GM18951 (cell line): ENCODE results near the gene PLEKHA7.

Experiments
- POLR2A ChIP-seq: IDR thresholded peaks from 4 replicates; pipeline ENCODE4 v1.6.1; 2011; ENCODE audit warnings: mild to moderate bottlenecking; ENCODE audit not compliant: insufficient read length, insufficient read depth; ENCODE audit errors: extremely low read depth
- in situ Hi-C: fragments of 300-500 bp; cut with MboI; formaldehyde crosslinking; loops from one replicate; pipeline ENCODE4 v1.12.0; 2022; ENCODE audit warnings: low sequenced_read_pairs, mixed read lengths, inconsistent platforms; ENCODE audit not compliant: unreplicated experiment

Gene PLEKHA7

GRCh38 chr11:16959602-16960001, 54.6 kb downstream of the PLEKHA7 start:
- TF ChIP-seq POLR2A, result no peak
- in situ Hi-C loops, result no loop called here

GRCh38 chr11:16958833-16959232, 55.4 kb downstream of the PLEKHA7 start:
- in situ Hi-C loops, result no loop called here
- TF ChIP-seq POLR2A, result no peak

GRCh38 chr11:16956538-16957153, 57.6 kb downstream of the PLEKHA7 start:
- no peak for TF ChIP-seq POLR2A
- in situ Hi-C loops, result no loop called here

GRCh38 chr11:16953663-16954062, 60.6 kb downstream of the PLEKHA7 start:
- in situ Hi-C loops, result no loop called here
- no peak for TF ChIP-seq POLR2A

GRCh38 chr11:16946477-16947282, 67.5 kb downstream of the PLEKHA7 start:
- in situ Hi-C loops, result loop anchor here (5.0 kb wide), 1 partner anchor 121 kb away; no protein-coding TSS in a partner anchor
- no peak for TF ChIP-seq POLR2A

GRCh38 chr11:16945671-16946469, 68.3 kb downstream of the PLEKHA7 start:
- no peak for TF ChIP-seq POLR2A
- in situ Hi-C loops, result loop anchor here (5.0 kb wide), 1 partner anchor 121 kb away; no protein-coding TSS in a partner anchor

- no peak for TF ChIP-seq POLR2A
These were observed 71.3 kb downstream of the PLEKHA7 start for GRCh38 chr11:16942911-16943310.

GRCh38 chr11:16942342-16942741, 71.9 kb downstream of the PLEKHA7 start:
- in situ Hi-C loops, result no loop called here
- TF ChIP-seq POLR2A, result no peak

More at GRCh38 chr11:16942911-16943310, 71.3 kb downstream of the PLEKHA7 start:
- in situ Hi-C loops, result no loop called here

- in situ Hi-C loops, result no loop called here
- no peak for TF ChIP-seq POLR2A
These were observed 72.3 kb downstream of the PLEKHA7 start for GRCh38 chr11:16941935-16942334.

GRCh38 chr11:16938061-16938460, 76.2 kb downstream of the PLEKHA7 start:
- in situ Hi-C loops, result loop anchor here (10.0 kb wide), 1 partner anchor 123 kb away; no protein-coding TSS in a partner anchor
- TF ChIP-seq POLR2A, result no peak

- in situ Hi-C loops, result loop anchor here (10.0 kb wide), 1 partner anchor 122 kb away; no protein-coding TSS in a partner anchor
- no peak for TF ChIP-seq POLR2A
These were observed 77.6 kb downstream of the PLEKHA7 start for GRCh38 chr11:16936643-16937042.

GRCh38 chr11:16935518-16936302, 78.5 kb downstream of the PLEKHA7 start:
- in situ Hi-C loops, result loop anchor here (10.0 kb wide), 1 partner anchor 121 kb away; no protein-coding TSS in a partner anchor
- no peak for TF ChIP-seq POLR2A
